Hindlimb muscle (tissue), 1 donor: ENCODE results near the gene PEX14. TPM values are rescaled to one million over a fixed set of nuclear protein-coding genes. Genes with fewer than 3 reads are reported as not detected.
"Not testable (repeated sequence)": the region's sequence is repeated elsewhere in the genome, so short reads cannot be mapped to it uniquely, and the experiment has no call there.

Source experiments
- DNase-seq: peaks from one replicate; pipeline ENCODE4 v3.0.0-alpha.2; 2013
- polyA plus RNA-seq: library from polyadenylated mRNA; unstranded; fragments of 120-200 nt; gene quantifications from one replicate; pipeline ENCODE4 v1.2.1, GENCODE V29; 2013; ENCODE audit not compliant: insufficient read length

PEX14 gene
- polyA plus RNA-seq, 1 donor: 16.6 TPM

- no peak for DNase-seq
These were observed 20.7 kb downstream of the PEX14 start for GRCh38 chr1:10495475-10495817.

DNA sequence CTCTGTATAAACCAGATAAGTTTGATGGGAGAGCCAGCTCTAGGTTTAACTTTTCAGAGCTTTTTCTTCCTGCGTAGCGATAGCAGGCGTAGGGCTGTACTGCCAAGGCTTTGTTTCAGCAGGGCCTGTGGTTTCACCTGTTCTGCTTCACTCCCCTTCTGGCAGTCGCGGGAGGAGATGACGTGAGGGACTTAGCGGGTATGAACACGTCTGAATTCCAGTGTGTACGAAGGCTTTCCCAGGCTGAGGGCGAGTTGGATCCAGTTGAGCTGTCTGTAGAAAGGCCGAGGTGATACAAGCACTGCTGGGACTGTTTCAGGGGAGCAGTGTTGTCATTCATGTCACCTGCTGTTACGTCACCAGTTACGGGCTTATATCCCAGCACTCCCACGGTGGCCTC, 21.2 kb downstream of the PEX14 start:
- no peak for DNase-seq

GRCh38 chr1:10497109-10497508, 22.4 kb downstream of the PEX14 start:
- DNase-seq: no peak

DNA sequence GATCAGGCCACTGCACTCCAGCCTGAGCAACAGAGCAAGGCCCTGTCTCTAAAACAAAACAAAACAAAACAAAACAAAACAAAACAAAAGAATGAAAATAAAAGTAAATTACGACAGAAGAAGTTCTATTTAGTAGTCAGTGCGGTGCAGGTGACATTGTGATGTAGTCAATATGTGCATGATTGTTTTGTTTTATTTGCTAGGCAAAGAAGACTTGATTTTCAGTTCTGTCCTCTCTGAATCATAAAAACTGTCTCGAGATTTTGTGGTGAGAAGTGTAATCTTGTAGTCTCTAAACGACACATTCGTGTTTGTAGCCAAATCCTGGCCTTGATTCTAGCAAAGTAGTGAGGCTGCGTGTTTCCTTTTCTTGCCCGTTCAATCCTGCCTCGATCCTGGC, 23.5 kb downstream of the PEX14 start:
- DNase-seq: no peak

DNA sequence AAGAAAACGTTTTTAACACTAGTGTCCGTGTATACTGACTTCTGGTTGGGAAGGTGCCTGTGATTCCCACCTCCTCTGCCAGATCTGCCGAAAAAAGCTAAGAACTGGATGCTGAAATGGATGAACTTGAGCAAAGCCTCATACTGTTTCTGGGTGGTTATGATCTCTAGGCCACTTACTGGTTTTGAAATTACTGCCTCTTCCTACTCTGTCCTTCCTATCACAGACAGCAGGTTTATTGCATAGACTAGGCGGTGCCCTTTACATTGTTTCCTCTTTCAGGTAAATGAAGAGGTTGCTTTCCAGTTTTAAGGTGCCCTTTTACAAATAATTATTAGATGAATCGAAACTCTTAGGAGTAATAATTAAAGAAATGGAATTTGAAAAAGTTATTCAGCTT, 27.5 kb downstream of the PEX14 start:
- no peak for DNase-seq

- no peak for DNase-seq
These were observed 29.5 kb downstream of the PEX14 start for GRCh38 chr1:10504249-10504648.

- not testable (repeated sequence) for DNase-seq
These were observed 31.4 kb downstream of the PEX14 start for GRCh38 chr1:10506046-10506676.

GRCh38 chr1:10506677-10507047, 31.9 kb downstream of the PEX14 start:
- DNase-seq: no peak

DNA sequence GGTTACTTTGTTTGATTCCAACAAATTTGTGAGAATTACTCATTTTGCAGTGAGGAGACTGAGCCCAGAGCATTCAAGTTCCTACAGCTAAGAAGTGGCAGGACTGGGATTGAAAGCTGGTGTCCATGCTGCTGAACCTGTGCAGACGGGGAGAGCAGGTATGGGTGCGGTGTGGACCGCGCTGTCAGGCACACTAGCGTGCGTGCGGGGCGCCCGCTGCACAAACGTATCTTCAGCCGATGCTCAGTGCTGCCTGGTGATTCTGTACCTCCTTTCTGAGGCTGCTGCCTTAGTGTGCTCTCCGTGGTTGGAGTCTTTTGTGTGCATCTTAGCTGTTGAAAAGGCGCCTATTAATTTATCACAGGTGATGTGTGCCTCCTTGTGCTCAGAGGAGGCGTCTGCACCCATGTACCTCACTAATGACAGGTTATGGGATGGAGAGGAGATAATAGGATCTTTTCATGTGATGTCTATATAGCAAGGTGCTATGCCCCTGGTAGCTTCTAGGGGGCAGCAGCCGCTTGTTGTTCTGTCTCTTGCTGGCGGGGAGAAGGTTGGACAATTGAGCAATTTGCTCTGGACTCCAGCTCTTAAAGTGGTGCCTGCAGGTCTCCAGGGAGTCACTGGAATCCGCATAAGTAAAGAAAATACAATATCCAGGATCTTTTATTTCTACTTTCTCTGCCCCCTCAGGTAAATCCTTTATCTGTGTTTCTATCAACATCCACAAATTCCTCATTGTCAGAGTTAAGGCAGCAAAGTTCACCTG, 32.5 kb downstream of the PEX14 start:
- peak; percentile 36 for DNase-seq

DNA sequence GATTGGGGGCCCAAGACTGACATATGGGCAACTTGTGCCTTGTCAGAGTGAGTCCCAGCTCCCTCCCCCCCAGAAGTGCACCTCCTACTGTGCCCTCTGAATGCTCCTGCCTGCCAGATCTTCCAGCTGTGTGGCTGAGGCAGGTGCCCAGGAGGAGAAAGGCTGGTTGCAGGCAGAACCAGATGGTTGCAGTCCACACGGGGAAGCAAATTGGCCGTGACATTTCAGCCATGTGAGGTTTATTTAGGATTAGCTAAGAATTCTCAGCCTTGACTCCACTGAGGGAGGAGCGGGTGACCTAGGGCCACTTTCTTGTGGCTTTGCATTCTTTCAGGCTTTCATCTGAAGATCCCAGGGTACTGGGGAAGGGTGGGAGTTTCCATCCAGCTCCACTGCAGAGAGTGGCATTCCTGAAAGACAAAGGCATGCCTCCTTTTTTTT, 33.8 kb downstream of the PEX14 start:
- DNase-seq: no peak

DNA sequence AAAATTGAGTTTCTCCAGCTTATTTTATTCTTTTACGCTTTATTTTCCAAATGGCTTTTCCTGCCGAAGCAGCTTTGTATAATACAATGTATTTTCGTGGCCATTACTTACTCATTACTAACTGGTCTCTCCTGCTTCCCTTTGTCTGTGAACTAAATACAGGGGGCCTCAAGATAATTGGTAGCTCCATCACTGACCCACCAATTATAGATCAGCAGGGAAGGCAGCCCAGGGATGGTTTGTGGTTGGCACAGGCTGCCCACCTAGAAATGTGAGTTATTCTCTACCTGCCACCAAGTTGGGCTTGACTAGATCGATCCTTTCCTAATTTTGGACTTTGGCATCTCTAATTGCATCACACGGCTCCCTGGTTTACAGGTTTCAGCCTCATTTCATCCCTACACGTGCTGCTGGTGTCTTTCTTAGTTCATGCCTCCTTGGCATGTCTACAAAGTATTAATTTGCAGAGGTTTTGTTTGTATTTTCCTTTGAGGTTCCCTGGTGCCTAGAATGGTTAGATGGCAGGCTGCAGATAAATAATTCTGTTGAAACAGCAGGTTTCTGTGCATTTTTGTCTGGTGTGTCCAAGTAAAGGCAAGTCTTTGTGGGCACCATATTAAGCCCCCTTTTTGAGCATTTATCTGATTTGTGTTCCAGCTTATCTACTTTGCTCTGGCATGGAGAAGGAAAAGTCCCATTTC, 35.2 kb downstream of the PEX14 start:
- DNase-seq: no peak

GRCh38 chr1:10510520-10511493, 36.1 kb downstream of the PEX14 start:
- no peak for DNase-seq

DNA sequence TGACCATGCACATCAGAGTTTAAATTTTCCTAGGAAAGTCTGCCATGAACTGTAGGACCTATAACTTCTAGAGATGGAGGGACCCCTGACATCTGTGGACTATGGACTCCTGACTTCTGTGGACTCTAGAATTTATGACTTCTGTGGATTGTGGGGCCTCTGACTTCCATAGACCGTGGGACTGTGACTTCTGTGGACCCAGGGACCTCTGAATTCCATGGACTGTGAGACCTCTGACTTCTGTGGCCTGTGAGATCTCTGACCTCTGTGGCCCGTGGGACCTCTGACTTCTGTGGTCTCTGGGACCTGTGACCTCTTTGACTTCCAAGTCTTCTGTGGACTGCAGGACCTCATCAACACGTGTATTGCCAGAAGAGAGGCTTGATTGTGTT, 36.7 kb downstream of the PEX14 start:
- no peak for DNase-seq

DNA sequence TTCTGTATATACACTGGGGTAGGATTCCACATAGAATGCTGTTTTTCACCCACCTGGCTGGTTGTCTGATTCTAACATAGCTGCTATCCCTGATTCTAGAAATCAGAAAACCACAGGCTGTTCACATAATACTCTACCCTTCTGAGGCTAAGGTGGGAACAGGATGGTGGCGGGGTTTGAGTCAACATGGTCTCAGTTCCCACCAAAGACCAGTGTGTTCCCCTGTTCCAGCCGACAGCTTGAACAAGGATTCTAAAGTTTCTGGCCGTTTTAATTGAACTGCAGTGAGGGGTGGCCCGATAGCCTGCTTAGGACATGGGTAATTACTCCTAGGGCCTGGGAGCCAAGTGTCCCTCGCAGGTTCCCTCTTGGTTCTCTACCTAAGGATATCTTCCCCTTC, 38.4 kb downstream of the PEX14 start:
- DNase-seq: no peak

DNA sequence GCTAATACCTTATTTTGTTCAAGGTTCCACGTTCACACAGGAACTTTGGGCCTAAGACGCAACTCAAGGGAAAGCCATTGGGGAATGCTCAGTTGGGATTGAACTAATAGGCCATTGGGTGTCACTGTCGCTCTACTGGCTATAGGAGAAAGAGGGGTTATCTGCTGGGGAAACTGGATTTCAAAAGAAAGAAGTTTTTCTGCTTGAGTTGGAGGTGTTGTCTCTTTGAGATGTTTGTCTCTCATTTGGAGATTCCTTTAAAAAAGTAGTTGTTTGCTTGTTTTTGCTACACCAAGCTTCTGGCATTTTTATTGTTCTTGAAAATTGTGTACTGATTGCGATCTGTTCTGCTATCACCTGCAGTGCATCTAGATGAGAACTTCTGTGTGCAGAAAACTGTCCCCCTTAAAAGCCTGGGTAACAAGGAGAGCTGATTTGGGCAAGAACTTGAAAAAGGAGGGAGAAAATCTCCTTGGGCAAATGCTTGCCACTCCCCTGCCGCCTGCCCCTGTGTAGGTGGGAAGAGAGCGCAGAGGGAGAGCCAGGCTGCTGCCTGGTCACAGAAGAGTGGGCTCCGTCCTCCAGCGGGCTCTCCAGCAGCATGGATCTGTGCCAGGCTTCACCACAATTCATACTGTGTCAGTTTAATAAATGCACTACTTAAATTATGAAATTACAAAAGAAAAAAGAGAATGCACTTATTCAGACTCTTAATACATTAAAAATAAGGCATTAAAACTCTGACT, 39.9 kb downstream of the PEX14 start:
- no peak for DNase-seq

DNA sequence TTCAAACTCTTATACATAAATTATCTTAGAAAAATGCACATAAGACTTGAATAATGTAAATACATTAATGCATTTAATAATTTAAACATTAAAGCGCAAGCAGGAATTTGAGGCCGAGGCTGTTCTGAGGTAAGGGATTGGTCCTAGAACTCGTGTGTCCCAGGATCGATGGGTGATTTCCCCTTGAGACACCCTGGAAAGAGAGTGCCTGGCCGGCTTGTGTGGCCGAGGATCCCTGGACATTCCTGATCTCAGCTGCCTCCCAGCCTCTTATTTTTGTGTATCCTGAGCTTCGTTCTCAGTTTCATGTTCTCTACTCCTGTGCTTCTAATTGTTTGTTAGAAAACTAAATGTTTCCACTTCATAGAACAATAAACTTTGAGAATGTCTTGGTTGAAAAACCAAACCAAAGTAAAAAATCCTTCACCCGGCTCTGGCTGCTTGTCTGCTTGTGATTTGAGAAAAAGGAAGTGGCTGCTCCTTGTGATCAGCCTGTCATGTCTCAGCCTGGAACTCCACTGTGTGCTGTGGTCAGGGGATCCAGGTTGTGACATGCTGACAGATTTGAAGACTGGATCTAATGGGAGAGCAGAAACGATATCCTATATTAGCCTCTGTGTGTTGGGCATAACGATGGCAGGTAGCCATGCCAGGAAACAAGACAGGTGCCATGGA, 40.7 kb downstream of the PEX14 start:
- no peak for DNase-seq

GRCh38 chr1:10515976-10516750, 41.4 kb downstream of the PEX14 start:
- DNase-seq: no peak

DNA sequence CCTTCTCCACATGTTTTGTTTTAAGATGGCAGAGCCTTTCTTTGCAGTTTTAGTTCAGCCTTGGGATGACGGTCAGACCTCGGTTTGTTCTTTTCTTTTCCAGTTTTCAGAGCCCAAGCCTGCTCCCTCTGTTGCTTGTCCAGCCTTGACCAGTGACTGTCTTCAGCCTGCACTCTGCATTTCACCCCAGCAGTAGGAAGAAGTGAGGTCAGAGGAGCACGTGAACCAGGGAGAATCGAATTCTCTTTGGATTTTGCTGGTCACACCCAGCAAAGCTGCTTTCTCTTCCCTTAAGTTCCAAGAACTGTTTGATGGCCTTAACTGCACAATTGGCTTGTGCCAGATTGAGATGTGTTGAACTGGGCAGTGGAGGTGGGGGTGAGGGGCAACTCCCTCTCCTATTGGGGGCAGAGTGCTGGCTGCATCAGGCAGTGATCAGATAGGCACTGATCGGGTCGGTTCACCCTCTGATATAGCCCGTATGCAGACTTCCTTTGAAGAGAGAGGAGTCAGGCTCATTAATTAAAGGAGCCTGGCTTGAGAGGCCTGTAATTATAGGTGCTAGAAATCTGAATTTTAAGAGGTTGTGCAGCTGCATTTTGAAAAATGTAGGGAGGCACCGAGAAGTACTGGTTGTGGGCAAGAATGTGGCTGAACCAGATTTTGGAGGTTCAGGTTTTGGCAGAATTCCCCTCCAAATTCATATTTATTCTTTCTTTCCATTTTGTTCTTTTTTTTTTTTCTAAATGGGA, 42.4 kb downstream of the PEX14 start:
- DNase-seq: no peak

GRCh38 chr1:10517677-10517982, 42.9 kb downstream of the PEX14 start:
- no peak for DNase-seq

- DNase-seq: no peak
These were observed 44.3 kb downstream of the PEX14 start for GRCh38 chr1:10519016-10519417.
